A673 (cell line): ENCODE data around the gene SGO2. TPM values are rescaled to one million over a fixed set of nuclear protein-coding genes. Genes with fewer than 3 reads are reported as not detected.

ENCODE experiments used
- BruUV-seq: library from RNA; stranded (reverse); fragments of 400-500 nt; replicated peaks from 2 replicates; lab custom pipeline; 2021; lab: Mats Ljungman, UMichigan
- CTCF ChIA-PET: fragments of 300-600 bp; sonication (Branson Sonifier 250); formaldehyde crosslinking; loops from one replicate; lab custom pipeline; 2022; ENCODE audit warnings: antibody characterized with exemption; lab: Charles Lee
- POLR2A ChIA-PET: fragments of 300-600 bp; sonication (Branson Sonifier 250); formaldehyde crosslinking; loops from one replicate; lab custom pipeline; 2022; ENCODE audit warnings: antibody characterized with exemption; ENCODE audit not compliant: low non-redundant PET; lab: Charles Lee
- DNase-seq: peaks from one replicate; pipeline ENCODE4 v3.0.0-alpha.2; 2015; ENCODE audit warnings: low spot score
- H3K27ac ChIP-seq: fragments of 200-600 bp; sonication (generic); 2 replicates; pipeline ENCODE4 v1.5.1; 2016; ENCODE audit warnings: mixed run types, low read depth, mild to moderate bottlenecking, mixed read lengths, antibody characterized with exemption, low read length; ENCODE audit not compliant: poor library complexity, severe bottlenecking
- H3K27me3 ChIP-seq: fragments of 200-600 bp; sonication (generic); replicated peaks from 2 replicates; pipeline ENCODE4 v1.6.1; 2017; ENCODE audit warnings: mixed run types, low read depth, mild to moderate bottlenecking, mixed read lengths, antibody characterized with exemption, low read length; ENCODE audit not compliant: insufficient read depth, poor library complexity
- H3K36me3 ChIP-seq: fragments of 200-600 bp; sonication (generic); 2 replicates; pipeline ENCODE4 v1.6.1; 2016; ENCODE audit warnings: mixed run types, mild to moderate bottlenecking, mixed read lengths, antibody characterized with exemption, low read length; ENCODE audit not compliant: insufficient read depth, poor library complexity, severe bottlenecking
- H3K4me1 ChIP-seq: fragments of 200-600 bp; sonication (generic); 2 replicates; pipeline ENCODE4 v1.6.1; 2017; ENCODE audit warnings: mixed run types, mild to moderate bottlenecking, mixed read lengths, antibody characterized with exemption, low read length; ENCODE audit not compliant: insufficient read depth, poor library complexity, severe bottlenecking
- H3K4me3 ChIP-seq: fragments of 200-600 bp; sonication (generic); 2 replicates; pipeline ENCODE4 v1.5.1; 2016; ENCODE audit warnings: low read depth, mixed run types, mild to moderate bottlenecking, mixed read lengths, low read length; ENCODE audit not compliant: poor library complexity, severe bottlenecking
- H3K9me3 ChIP-seq: fragments of 200-600 bp; sonication (generic); 2 replicates; pipeline ENCODE4 v1.6.1; 2016; ENCODE audit warnings: mixed run types, low read depth, mild to moderate bottlenecking, mixed read lengths, antibody characterized with exemption, low read length; ENCODE audit not compliant: poor library complexity, severe bottlenecking
- CTCF ChIP-seq: fragments of 300-800, 200-600 bp; sonication (generic); conservative IDR thresholded peaks from 2 replicates; pipeline ENCODE4 v1.5.1; 2017; ENCODE audit warnings: low read depth, mild to moderate bottlenecking, antibody characterized with exemption, low read length, moderate library complexity, mixed read lengths
- EZH2 ChIP-seq: fragments of 200-600 bp; sonication (generic); IDR thresholded peaks from 2 replicates; pipeline ENCODE4 v1.6.1; 2017; ENCODE audit warnings: borderline replicate concordance, low read depth, mild to moderate bottlenecking, mixed read lengths, antibody characterized with exemption, low read length; ENCODE audit not compliant: poor library complexity, severe bottlenecking
- intact Hi-C: fragments of 100-400 bp; cut with micrococcal nuclease; formaldehyde crosslinking; loops from one replicate; pipeline ENCODE4 v1.10.0; 2022; ENCODE audit not compliant: unreplicated experiment
- total RNA-seq: library from RNA; stranded (reverse); gene quantifications from 2 replicates; pipeline ENCODE4 v1.2.3, GENCODE V29; 2021

SGO2 gene
- total RNA-seq, 1 experiment from 2014 or later, result 37.3 TPM

- DNase-seq, result no peak
- Histone ChIP-seq H3K9me3 (no peaks in the 10 kb centered on the region), H3K27me3 (no peaks in the 10 kb centered on the region), H3K4me1 (peaks cover 5% of the 10 kb centered on the region), H3K36me3 (no peaks in the 10 kb centered on the region), H3K4me3 (no peak overlapping the region), H3K27ac (no peak overlapping the region)
- ChIA-PET CTCF (interaction anchor here (1.0 kb wide), 1 partner anchor 116 kb away, joined by 5 read pairs; no protein-coding TSS in a partner anchor), POLR2A (no interaction called here)
- TF ChIP-seq EZH2 (no peak), CTCF (no peak)
- BruUV-seq, result no TSS peak
- intact Hi-C loops, result loop anchor here (5.0 kb wide), 1 partner anchor 83 kb away; no protein-coding TSS in a partner anchor
These were observed 93.3 kb downstream of the SGO2 start for GRCh38 chr2:200619279-200619678.

- CTCF ChIA-PET, result no interaction called here
- no TSS peak for BruUV-seq
- POLR2A ChIA-PET, result no interaction called here
These were observed 94.8 kb downstream of the SGO2 start for GRCh38 chr2:200620606-200621390.

GRCh38 chr2:200622106-200622505 lies 96.1 kb downstream of the SGO2 start:
- BruUV-seq, result no TSS peak
- POLR2A ChIA-PET, result no interaction called here
- no peak for TF ChIP-seq CTCF
- no peak for TF ChIP-seq EZH2
- Histone ChIP-seq H3K9me3 (no peaks in the 10 kb centered on the region), H3K4me3 (no peak overlapping the region), H3K4me1 (peaks cover 5% of the 10 kb centered on the region), H3K27me3 (no peaks in the 10 kb centered on the region), H3K27ac (no peak overlapping the region), H3K36me3 (no peaks in the 10 kb centered on the region)
- intact Hi-C loops, result no loop called here
- CTCF ChIA-PET, result no interaction called here
- no peak for DNase-seq

More at GRCh38 chr2:200620606-200621390, 94.8 kb downstream of the SGO2 start:
- H3K4me1 ChIP-seq, result peaks cover 5% of the 10 kb centered on the region
- no peaks in the 10 kb centered on the region for H3K27me3 ChIP-seq
- TF ChIP-seq CTCF (no peak), EZH2 (no peak)
- H3K9me3 ChIP-seq, result no peaks in the 10 kb centered on the region
- DNase-seq, result no peak
- H3K27ac ChIP-seq, result no peak overlapping the region
- H3K36me3 ChIP-seq, result no peaks in the 10 kb centered on the region
- H3K4me3 ChIP-seq, result no peak overlapping the region
- intact Hi-C loops, result no loop called here
